Activated naive CD8-positive, alpha-beta T cell treated with anti-CD3 and anti-CD28 coated beads, Interleukin-2, amount 50 U/mL, for 24 hours (primary cell): Measurements from ENCODE around the gene RBKS.

Experiments
- ATAC-seq: fragments of 150-1000 bp; cut with Tn5 transposase; one replicate; pipeline ENCODE4 v1.10.0; 2021
- DNase-seq: peaks from one replicate; pipeline ENCODE4 v3.0.0; 2021
- H3K27ac Mint-ChIP-seq: one replicate; pipeline ENCODE4 v1.8.0; 2021; ENCODE audit warnings: mild to moderate bottlenecking, mixed read lengths
- H3K27me3 Mint-ChIP-seq: one replicate; pipeline ENCODE4 v1.8.0; 2021; ENCODE audit warnings: mixed read lengths
- H3K36me3 Mint-ChIP-seq: one replicate; pipeline ENCODE4 v1.8.0; 2021; ENCODE audit warnings: low read depth, mixed read lengths
- H3K4me1 Mint-ChIP-seq: one replicate; pipeline ENCODE4 v1.8.0; 2021; ENCODE audit warnings: mixed read lengths
- H3K4me3 Mint-ChIP-seq: one replicate; pipeline ENCODE4 v1.8.0; 2021; ENCODE audit warnings: mild to moderate bottlenecking, moderate library complexity, mixed read lengths
- H3K9me3 Mint-ChIP-seq: one replicate; pipeline ENCODE4 v1.8.0; 2021; ENCODE audit warnings: mixed read lengths

RBKS gene

DNA sequence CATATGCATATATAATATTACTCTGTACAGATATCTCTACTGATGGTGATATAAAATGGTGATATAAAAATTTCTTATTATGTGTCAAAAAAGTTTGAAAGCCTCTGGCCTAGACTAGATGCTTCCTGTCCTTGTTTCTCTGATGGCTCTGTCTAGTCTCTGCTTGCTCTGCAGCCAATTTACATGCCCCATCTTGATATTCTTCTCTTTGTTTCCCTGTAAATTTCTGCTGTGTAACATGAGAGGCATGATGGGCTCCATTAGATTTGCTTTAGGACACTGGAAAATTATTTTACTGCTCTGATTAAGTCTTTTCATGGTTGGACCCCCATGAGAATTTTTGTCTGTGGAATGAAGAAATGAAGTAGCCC lies 24.6 kb upstream of the RBKS start:
- Mint-ChIP-seq H3K36me3 (peaks cover 19% of the 10 kb centered on the region), H3K4me3 (no peak overlapping the region), H3K27ac (no peak overlapping the region), H3K4me1 (peaks cover 23% of the 10 kb centered on the region), H3K9me3 (no peaks in the 10 kb centered on the region), H3K27me3 (no peaks in the 10 kb centered on the region)
- no peak for ATAC-seq
- no peak for DNase-seq

- DNase-seq = no peak
- Mint-ChIP-seq H3K36me3 (peaks cover 21% of the 10 kb centered on the region), H3K27ac (no peak overlapping the region), H3K9me3 (no peaks in the 10 kb centered on the region), H3K27me3 (no peaks in the 10 kb centered on the region), H3K4me3 (no peak overlapping the region), H3K4me1 (peaks cover 20% of the 10 kb centered on the region)
- ATAC-seq = peak; percentile 78
Observed at GRCh38 chr2:27914041-27914804, 24.0 kb upstream of the RBKS start.

DNA sequence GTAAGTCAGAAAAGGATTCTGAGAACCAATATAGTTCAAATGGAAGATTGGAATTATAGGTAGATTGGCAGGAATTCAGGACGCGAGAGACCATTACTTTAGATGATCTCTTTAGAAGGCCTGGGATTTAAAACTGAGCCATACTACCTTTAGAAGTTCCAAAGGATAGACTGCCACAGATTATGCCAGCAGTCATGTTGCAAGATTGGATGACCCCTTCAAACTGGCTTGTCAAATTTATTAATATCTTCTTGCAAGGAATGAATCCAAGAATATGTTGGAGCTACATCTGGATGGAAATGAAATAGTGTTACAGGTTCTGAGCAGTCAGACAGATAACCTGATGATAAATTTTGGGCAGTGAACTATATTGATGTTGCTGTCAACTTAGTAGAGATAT lies 22.3 kb upstream of the RBKS start:
- Mint-ChIP-seq H3K27ac (no peak overlapping the region), H3K27me3 (no peaks in the 10 kb centered on the region), H3K4me3 (no peak overlapping the region), H3K4me1 (peaks cover 22% of the 10 kb centered on the region), H3K36me3 (peaks cover 26% of the 10 kb centered on the region), H3K9me3 (peaks cover 2% of the 10 kb centered on the region)
- DNase-seq (no peak), ATAC-seq (no peak)

GRCh38 chr2:27911458-27912210 lies 21.4 kb upstream of the RBKS start:
- Mint-ChIP-seq H3K4me1 (peaks cover 28% of the 10 kb centered on the region), H3K27me3 (no peaks in the 10 kb centered on the region), H3K27ac (no peak overlapping the region), H3K36me3 (peaks cover 33% of the 10 kb centered on the region), H3K9me3 (peaks cover 2% of the 10 kb centered on the region), H3K4me3 (no peak overlapping the region)
- ATAC-seq = no peak
- DNase-seq = no peak

- ATAC-seq = no peak
- Mint-ChIP-seq H3K4me1 (peaks cover 40% of the 10 kb centered on the region), H3K27ac (no peak overlapping the region), H3K4me3 (no peak overlapping the region), H3K27me3 (no peaks in the 10 kb centered on the region), H3K36me3 (peaks cover 44% of the 10 kb centered on the region), H3K9me3 (peaks cover 2% of the 10 kb centered on the region)
- DNase-seq = no peak
Observed at GRCh38 chr2:27909901-27910300, 19.7 kb upstream of the RBKS start.

- Mint-ChIP-seq H3K36me3 (peaks cover 54% of the 10 kb centered on the region), H3K27ac (peak overlapping the region; percentile 12), H3K4me3 (no peak overlapping the region), H3K27me3 (no peaks in the 10 kb centered on the region), H3K9me3 (peaks cover 9% of the 10 kb centered on the region), H3K4me1 (peaks cover 54% of the 10 kb centered on the region)
- ATAC-seq (peak; percentile 84), DNase-seq (no peak)
Observed at GRCh38 chr2:27907547-27907946, 17.4 kb upstream of the RBKS start.

- Mint-ChIP-seq H3K4me1 (peaks cover 66% of the 10 kb centered on the region), H3K4me3 (no peak overlapping the region), H3K9me3 (peaks cover 9% of the 10 kb centered on the region), H3K27me3 (no peaks in the 10 kb centered on the region), H3K27ac (no peak overlapping the region), H3K36me3 (peaks cover 54% of the 10 kb centered on the region)
- ATAC-seq = no peak
- no peak for DNase-seq
Observed at GRCh38 chr2:27906074-27906473, 15.9 kb upstream of the RBKS start.

DNA sequence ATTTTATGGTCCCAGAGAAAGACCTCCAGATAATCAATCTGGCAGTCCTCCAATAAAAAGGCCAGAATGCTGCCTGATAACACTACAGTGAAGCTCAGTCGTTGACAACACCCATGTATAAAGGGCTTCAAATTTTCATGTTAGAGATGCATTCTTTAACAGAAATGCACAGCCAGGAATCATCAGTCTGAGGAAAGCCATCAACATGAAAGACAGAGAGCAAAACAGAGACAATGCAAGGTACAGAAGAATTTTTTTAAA lies 14.1 kb upstream of the RBKS start:
- ATAC-seq = no peak
- H3K27me3 Mint-ChIP-seq = no peaks in the 10 kb centered on the region
- H3K9me3 Mint-ChIP-seq = peaks cover 9% of the 10 kb centered on the region
- peaks cover 75% of the 10 kb centered on the region for H3K4me1 Mint-ChIP-seq
- no peak overlapping the region for H3K27ac Mint-ChIP-seq
- no peak for DNase-seq
- H3K4me3 Mint-ChIP-seq = no peak overlapping the region
- H3K36me3 Mint-ChIP-seq = peaks cover 56% of the 10 kb centered on the region

- peaks cover 9% of the 10 kb centered on the region for H3K9me3 Mint-ChIP-seq
- peaks cover 57% of the 10 kb centered on the region for H3K36me3 Mint-ChIP-seq
- peaks cover 76% of the 10 kb centered on the region for H3K4me1 Mint-ChIP-seq
- H3K27ac Mint-ChIP-seq = peak overlapping the region; percentile 49
- no peaks in the 10 kb centered on the region for H3K27me3 Mint-ChIP-seq
- DNase-seq (no peak), ATAC-seq (peak; percentile 47)
- no peak overlapping the region for H3K4me3 Mint-ChIP-seq
Observed at GRCh38 chr2:27903649-27904404, 13.6 kb upstream of the RBKS start.

GRCh38 chr2:27903018-27903417 lies 12.8 kb upstream of the RBKS start:
- H3K27ac Mint-ChIP-seq = peak overlapping the region; percentile 86
- peaks cover 7% of the 10 kb centered on the region for H3K9me3 Mint-ChIP-seq
- ATAC-seq = no peak
- DNase-seq = no peak
- H3K27me3 Mint-ChIP-seq = no peaks in the 10 kb centered on the region
- peaks cover 59% of the 10 kb centered on the region for H3K36me3 Mint-ChIP-seq
- peaks cover 80% of the 10 kb centered on the region for H3K4me1 Mint-ChIP-seq
- no peak overlapping the region for H3K4me3 Mint-ChIP-seq

DNA sequence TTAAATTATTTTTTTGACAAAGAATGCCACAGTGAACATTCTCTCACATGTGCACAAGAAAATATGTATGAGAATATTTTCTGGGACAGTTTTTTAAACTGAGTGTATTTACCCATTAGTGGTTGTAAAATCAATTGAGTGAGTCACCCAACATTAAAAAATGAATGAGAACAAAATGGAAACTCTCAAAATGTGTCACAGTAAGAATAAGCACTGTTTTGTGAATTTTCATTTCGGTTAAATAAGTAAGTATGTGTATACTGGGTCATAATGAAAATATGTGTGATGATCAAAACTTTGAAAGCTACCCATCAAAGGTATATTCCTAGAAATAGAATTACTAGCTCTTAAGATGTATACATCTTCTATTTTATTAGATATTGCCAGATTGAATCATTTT lies 11.9 kb upstream of the RBKS start:
- Mint-ChIP-seq H3K4me1 (peaks cover 83% of the 10 kb centered on the region), H3K27ac (peak overlapping the region; percentile 86), H3K36me3 (peaks cover 61% of the 10 kb centered on the region), H3K4me3 (peak overlapping the region; percentile 28), H3K27me3 (no peaks in the 10 kb centered on the region), H3K9me3 (peaks cover 7% of the 10 kb centered on the region)
- DNase-seq (no peak), ATAC-seq (peak; percentile 83)

- peak overlapping the region; percentile 86 for H3K27ac Mint-ChIP-seq
Observed at GRCh38 chr2:27901234-27901633, 11.0 kb upstream of the RBKS start.

DNA sequence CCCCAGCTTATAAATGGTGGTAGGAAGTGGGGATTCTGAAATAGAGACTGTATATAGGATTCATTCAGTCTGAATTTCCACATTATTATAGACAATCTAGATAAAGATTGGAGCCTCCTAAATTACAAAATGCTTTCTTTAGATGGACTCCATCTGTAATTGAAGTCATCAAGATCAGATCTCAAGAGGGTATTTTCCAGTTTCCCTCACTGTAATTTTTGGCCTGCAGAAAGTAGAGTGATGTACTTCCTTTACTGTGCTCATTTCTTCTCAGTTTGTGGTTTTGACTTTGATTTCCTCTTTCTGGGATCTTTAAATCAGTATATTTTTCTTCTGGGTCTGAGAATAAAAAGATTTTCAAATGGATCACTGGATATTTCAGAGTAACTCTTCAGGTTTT lies 7.5 kb upstream of the RBKS start:
- Mint-ChIP-seq H3K27ac (peak overlapping the region; percentile 68), H3K9me3 (no peaks in the 10 kb centered on the region), H3K4me3 (no peak overlapping the region), H3K4me1 (peaks cover 81% of the 10 kb centered on the region), H3K36me3 (peaks cover 55% of the 10 kb centered on the region), H3K27me3 (no peaks in the 10 kb centered on the region)
- no peak for ATAC-seq
- DNase-seq = no peak

More at GRCh38 chr2:27901234-27901633, 11.0 kb upstream of the RBKS start:
- Mint-ChIP-seq H3K27me3 (no peaks in the 10 kb centered on the region), H3K4me3 (no peak overlapping the region), H3K9me3 (peaks cover 7% of the 10 kb centered on the region), H3K36me3 (peaks cover 62% of the 10 kb centered on the region), H3K4me1 (peaks cover 82% of the 10 kb centered on the region)
- ATAC-seq (peak; percentile 83), DNase-seq (peak; percentile 34)

- H3K27ac Mint-ChIP-seq = peak overlapping the region; percentile 100
- peaks cover 39% of the 10 kb centered on the region for H3K36me3 Mint-ChIP-seq
- DNase-seq (no peak), ATAC-seq (no peak)
- peak overlapping the region; percentile 7 for H3K4me3 Mint-ChIP-seq
- H3K9me3 Mint-ChIP-seq = no peaks in the 10 kb centered on the region
- peaks cover 2% of the 10 kb centered on the region for H3K27me3 Mint-ChIP-seq
- H3K4me1 Mint-ChIP-seq = peaks cover 77% of the 10 kb centered on the region
Observed at GRCh38 chr2:27893006-27893405, 2.8 kb upstream of the RBKS start.

GRCh38 chr2:27891673-27892105 lies 1.5 kb upstream of the RBKS start:
- Mint-ChIP-seq H3K27ac (peak overlapping the region; percentile 100), H3K4me1 (peaks cover 64% of the 10 kb centered on the region), H3K4me3 (peak overlapping the region; percentile 92), H3K36me3 (peaks cover 27% of the 10 kb centered on the region), H3K27me3 (peaks cover 2% of the 10 kb centered on the region), H3K9me3 (no peaks in the 10 kb centered on the region)
- ATAC-seq (no peak), DNase-seq (no peak)
